ENCODE measurements around the gene ZNF747. TPM values are rescaled to one million over a fixed set of nuclear protein-coding genes. Genes with fewer than 3 reads are reported as not detected.
"Not testable (repeated sequence)": the region's sequence is repeated elsewhere in the genome, so short reads cannot be mapped to it uniquely, and the experiment has no call there.

Gene ZNF747
- total and polyA plus RNA-seq, 7 experiments from 2014 or later, result 8.9 to 17.4 (median 11.7) TPM

- Mint-ChIP-seq H3K4me3 (peak overlapping the region in 1 of 10 donors; percentile 40), H3K27me3 (no peaks in the 10 kb centered on the region), H3K4me1 (peaks cover 14 to 29% (median 21%) of the 10 kb centered on the region in 7 donors), H3K27ac (no peak overlapping the region), H3K9me3 (peaks cover 0 to 2% (median 0%) of the 10 kb centered on the region in 11 donors), H3K36me3 (peaks cover 5 to 21% (median 10%) of the 10 kb centered on the region in 5 donors)
- ATAC-seq, result no peak
- CTCF ChIA-PET, result interaction anchor here (0.9 to 1.2 kb wide), 2 partner anchors 12 to 75 kb away, joined by 3 to 6 read pairs; no protein-coding TSS in a partner anchor
- H3K36me3 ChIP-seq (ENCODE audit: control insufficient read depth in 2 of 3, insufficient read depth in 3 of 3, low read length in 3 of 3), result peaks cover 6 to 37% (median 7%) of the 10 kb centered on the region in 3 experiments
- no peak overlapping the region for H3K27ac ChIP-seq (ENCODE audit: low read depth, low read length)
- no peaks in the 10 kb centered on the region for H3K9me3 ChIP-seq (ENCODE audit: control insufficient read depth in 2 of 3, low read length in 3 of 3)
- no peak for DNase-seq
- intact Hi-C loops (cut with micrococcal nuclease), result no loop called here
- H3K4me3 ChIP-seq (ENCODE audit: low read length), result no peak overlapping the region
- POLR2A ChIA-PET, result interaction anchor here (0.5 to 2.1 kb wide), 7 partner anchors 10 to 94 kb away, joined by 3 to 13 read pairs (median 3); partner anchors contain the start of genes DCTPP1, ZNF688 and ZNF747
- H3K4me1 ChIP-seq (ENCODE audit: control insufficient read depth in 2 of 2, insufficient read depth in 2 of 2, low read length in 2 of 2), result peaks cover 0 to 7% of the 10 kb centered on the region in 2 donors
- H3K27me3 ChIP-seq (ENCODE audit: control insufficient read depth in 2 of 2, insufficient read depth in 2 of 2, low read length in 2 of 2), result no peaks in the 10 kb centered on the region
Measured at GRCh38 chr16:30523768-30524574, 10.7 kb downstream of the ZNF747 start.

DNA sequence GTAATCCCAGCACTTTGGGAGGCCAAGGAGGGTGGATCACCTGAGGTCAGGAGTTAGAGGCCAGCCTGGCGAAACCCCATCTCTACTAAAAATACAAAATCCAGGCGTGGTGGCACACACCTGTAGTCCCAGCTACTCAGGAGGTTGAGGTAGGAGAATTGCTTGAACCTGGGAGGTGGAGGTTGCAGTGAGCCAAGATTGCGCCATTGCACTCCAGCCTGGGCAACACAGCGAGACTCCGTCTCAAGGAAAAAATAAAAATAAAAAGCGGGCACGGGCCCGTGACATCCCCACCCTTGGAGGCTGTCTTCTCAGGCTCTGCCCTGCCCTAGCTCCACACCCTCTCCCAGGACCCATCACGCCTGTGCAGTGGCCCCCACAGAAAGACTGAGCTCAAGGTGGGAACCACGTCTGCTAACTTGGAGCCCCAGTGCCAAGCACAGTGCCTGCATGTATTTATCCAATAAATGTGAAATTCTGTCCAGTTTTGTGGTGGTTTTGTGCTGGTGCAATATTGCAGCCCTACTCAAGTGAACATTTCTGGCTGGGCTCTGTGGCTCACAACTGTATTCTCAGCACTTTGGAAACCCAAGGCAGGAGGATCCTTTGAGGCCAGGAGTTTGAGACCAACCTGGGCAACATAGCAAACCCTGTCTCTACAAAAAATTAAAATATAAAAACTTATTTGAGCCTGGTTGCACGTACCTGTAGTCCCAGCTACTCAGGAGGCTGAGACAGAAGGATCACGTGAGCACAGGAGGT lies 11.8 kb downstream of the ZNF747 start:
- H3K4me3 Mint-ChIP-seq, result peak overlapping the region in 1 of 10 donors; percentile 35
- intact Hi-C loops (cut with micrococcal nuclease); H3K9me3 Mint-ChIP-seq; ATAC-seq; H3K27ac ChIP-seq (ENCODE audit: low read depth, low read length); H3K4me3 ChIP-seq (ENCODE audit: low read length); H3K27me3 Mint-ChIP-seq; H3K27me3 ChIP-seq (ENCODE audit: control insufficient read depth in 2 of 2, insufficient read depth in 2 of 2, low read length in 2 of 2); H3K9me3 ChIP-seq (ENCODE audit: control insufficient read depth in 2 of 3, low read length in 3 of 3); H3K4me1 ChIP-seq (ENCODE audit: control insufficient read depth in 2 of 2, insufficient read depth in 2 of 2, low read length in 2 of 2); DNase-seq: not testable (repeated sequence)
- peaks cover 6 to 26% (median 13%) of the 10 kb centered on the region in 7 donors for H3K4me1 Mint-ChIP-seq
- CTCF ChIA-PET, result interaction anchor here (0.6 to 1.2 kb wide), 2 partner anchors 12 to 15 kb away, joined by 3 read pairs; no protein-coding TSS in a partner anchor
- H3K36me3 ChIP-seq (ENCODE audit: control insufficient read depth in 2 of 3, insufficient read depth in 3 of 3, low read length in 3 of 3), result peaks cover 8 to 48% (median 13%) of the 10 kb centered on the region in 3 experiments
- POLR2A ChIA-PET, result interaction anchor here (0.6 to 1.5 kb wide), 9 partner anchors 11 to 80 kb away, joined by 3 to 6 read pairs (median 3); partner anchors contain the start of genes ZNF688 and ZNF764
- H3K27ac Mint-ChIP-seq, result peak overlapping the region in 3 of 9 donors; percentile 26 to 65 (median 43)
- H3K36me3 Mint-ChIP-seq, result peaks cover 8 to 31% (median 13%) of the 10 kb centered on the region in 5 donors

GRCh38 chr16:30521873-30522641 lies 12.6 kb downstream of the ZNF747 start:
- DNase-seq (no peak), ATAC-seq (no peak)
- peak overlapping the region in 4 of 9 donors; percentile 26 to 69 (median 50) for H3K27ac Mint-ChIP-seq
- peak overlapping the region in 1 of 10 donors; percentile 35 for H3K4me3 Mint-ChIP-seq
- H3K4me1 Mint-ChIP-seq, result peaks cover 0 to 25% (median 6%) of the 10 kb centered on the region in 7 donors
- H3K27me3 Mint-ChIP-seq, result no peaks in the 10 kb centered on the region
- no peak overlapping the region for H3K27ac ChIP-seq (ENCODE audit: low read depth, low read length)
- POLR2A ChIA-PET, result interaction anchor here (0.6 to 1.5 kb wide), 7 partner anchors 12 to 50 kb away, joined by 3 to 6 read pairs (median 4); partner anchors contain the start of genes ZNF688 and ZNF764
- H3K36me3 Mint-ChIP-seq, result peaks cover 8 to 34% (median 13%) of the 10 kb centered on the region in 5 donors
- intact Hi-C loops (cut with micrococcal nuclease), result no loop called here
- H3K9me3 ChIP-seq (ENCODE audit: control insufficient read depth in 2 of 3, low read length in 3 of 3), result no peaks in the 10 kb centered on the region
- no peaks in the 10 kb centered on the region for H3K27me3 ChIP-seq (ENCODE audit: control insufficient read depth in 2 of 2, insufficient read depth in 2 of 2, low read length in 2 of 2)
- H3K36me3 ChIP-seq (ENCODE audit: control insufficient read depth in 2 of 3, insufficient read depth in 3 of 3, low read length in 3 of 3), result peaks cover 13 to 55% (median 14%) of the 10 kb centered on the region in 3 experiments
- CTCF ChIA-PET, result interaction anchor here (0.6 to 1.2 kb wide), 2 partner anchors 13 to 14 kb away, joined by 3 read pairs; no protein-coding TSS in a partner anchor
- H3K4me1 ChIP-seq (ENCODE audit: control insufficient read depth in 2 of 2, insufficient read depth in 2 of 2, low read length in 2 of 2), result no peaks in the 10 kb centered on the region
- H3K9me3 Mint-ChIP-seq, result peaks cover 0 to 2% (median 0%) of the 10 kb centered on the region in 11 donors
- H3K4me3 ChIP-seq (ENCODE audit: low read length), result no peak overlapping the region

GRCh38 chr16:30521476-30521872 lies 13.2 kb downstream of the ZNF747 start:
- H3K9me3 ChIP-seq (ENCODE audit: control insufficient read depth in 2 of 3, low read length in 3 of 3), result no peaks in the 10 kb centered on the region
- H3K4me3 ChIP-seq (ENCODE audit: low read length), result no peak overlapping the region
- H3K36me3 Mint-ChIP-seq, result peaks cover 10 to 36% (median 15%) of the 10 kb centered on the region in 5 donors
- peaks cover 0 to 2% (median 0%) of the 10 kb centered on the region in 11 donors for H3K9me3 Mint-ChIP-seq
- intact Hi-C loops (cut with micrococcal nuclease), result no loop called here
- DNase-seq (no peak), ATAC-seq (no peak)
- H3K27ac ChIP-seq (ENCODE audit: low read depth, low read length), result no peak overlapping the region
- H3K27me3 Mint-ChIP-seq, result no peaks in the 10 kb centered on the region
- peaks cover 0 to 27% (median 6%) of the 10 kb centered on the region in 7 donors for H3K4me1 Mint-ChIP-seq
- POLR2A ChIA-PET, result interaction anchor here (0.8 to 1.5 kb wide), 3 partner anchors 31 to 50 kb away, joined by 4 to 5 read pairs (median 4); partner anchors contain the start of genes ZNF688 and ZNF764
- H3K4me1 ChIP-seq (ENCODE audit: control insufficient read depth in 2 of 2, insufficient read depth in 2 of 2, low read length in 2 of 2), result no peaks in the 10 kb centered on the region
- H3K27me3 ChIP-seq (ENCODE audit: control insufficient read depth in 2 of 2, insufficient read depth in 2 of 2, low read length in 2 of 2), result no peaks in the 10 kb centered on the region
- H3K4me3 Mint-ChIP-seq, result no peak overlapping the region
- peak overlapping the region in 1 of 9 donors; percentile 3 for H3K27ac Mint-ChIP-seq
- peaks cover 17 to 56% (median 20%) of the 10 kb centered on the region in 3 experiments for H3K36me3 ChIP-seq (ENCODE audit: control insufficient read depth in 2 of 3, insufficient read depth in 3 of 3, low read length in 3 of 3)
- CTCF ChIA-PET, result no interaction called here

GRCh38 chr16:30519120-30520049 lies 15.3 kb downstream of the ZNF747 start:
- ATAC-seq (no peak), DNase-seq (no peak)
- Histone ChIP-seq H3K27ac (ENCODE audit: low read depth, low read length) (no peak overlapping the region), H3K36me3 (ENCODE audit: control insufficient read depth in 2 of 3, insufficient read depth in 3 of 3, low read length in 3 of 3) (peaks cover 27 to 77% (median 34%) of the 10 kb centered on the region in 3 experiments), H3K4me3 (ENCODE audit: low read length) (no peak overlapping the region), H3K9me3 (ENCODE audit: control insufficient read depth in 2 of 3, low read length in 3 of 3) (no peaks in the 10 kb centered on the region), H3K27me3 (ENCODE audit: control insufficient read depth in 2 of 2, insufficient read depth in 2 of 2, low read length in 2 of 2) (no peaks in the 10 kb centered on the region), H3K4me1 (ENCODE audit: control insufficient read depth in 2 of 2, insufficient read depth in 2 of 2, low read length in 2 of 2) (no peaks in the 10 kb centered on the region)
- Mint-ChIP-seq H3K27me3 (no peaks in the 10 kb centered on the region), H3K9me3 (no peaks in the 10 kb centered on the region), H3K27ac (peak overlapping the region; percentile 7 to 73 (median 42)), H3K36me3 (peaks cover 19 to 45% (median 25%) of the 10 kb centered on the region in 5 donors), H3K4me1 (peaks cover 0 to 28% (median 5%) of the 10 kb centered on the region in 7 donors), H3K4me3 (no peak overlapping the region)
- intact Hi-C loops (cut with micrococcal nuclease), result no loop called here
- ChIA-PET POLR2A (interaction anchor here (0.9 to 1.5 kb wide), 5 partner anchors 10 to 1511 kb away, joined by 3 to 4 read pairs (median 3); no protein-coding TSS in a partner anchor), CTCF (interaction anchor here (0.6 to 1.3 kb wide), 2 partner anchors 56 to 89 kb away, joined by 3 to 6 read pairs; partner anchors contain the start of gene DCTPP1)

Data from naive thymus-derived CD4-positive, alpha-beta T cell (primary cell).